SW480 (cell line): ENCODE measurements around the gene CCL17.
A peak's percentile ranks its signal among the peaks of the same experiment; 100 is the strongest.

Source experiments
- DNase-seq: peaks from one replicate; pipeline ENCODE4 v3.0.0-alpha.2; 2016; ENCODE audit warnings: low spot score

Gene CCL17

GRCh38 chr16:57377080-57377841 is 27.3 kb upstream of the CCL17 start:
- DNase-seq: peak; percentile 69

- DNase-seq: no peak
Observed at GRCh38 chr16:57379579-57379978, 25.0 kb upstream of the CCL17 start.

GRCh38 chr16:57380671-57381462 is 23.7 kb upstream of the CCL17 start:
- DNase-seq: no peak

GRCh38 chr16:57381791-57382534 is 22.6 kb upstream of the CCL17 start:
- DNase-seq: no peak

GRCh38 chr16:57382535-57383275 is 21.9 kb upstream of the CCL17 start:
- DNase-seq: no peak

GRCh38 chr16:57383276-57384247 is 21.0 kb upstream of the CCL17 start:
- DNase-seq: peak; percentile 16

- DNase-seq: no peak
Observed at GRCh38 chr16:57384248-57385070, 20.1 kb upstream of the CCL17 start.

GRCh38 chr16:57385083-57385482 is 19.5 kb upstream of the CCL17 start:
- no peak for DNase-seq

GRCh38 chr16:57386381-57386951 is 18.1 kb upstream of the CCL17 start:
- DNase-seq: no peak

GRCh38 chr16:57387598-57388354 is 16.8 kb upstream of the CCL17 start:
- no peak for DNase-seq

- DNase-seq: peak; percentile 52
Observed at GRCh38 chr16:57388359-57389086, 16.0 kb upstream of the CCL17 start.

- no peak for DNase-seq
Observed at GRCh38 chr16:57389087-57389468, 15.5 kb upstream of the CCL17 start.

- DNase-seq: no peak
Observed at GRCh38 chr16:57390636-57391295, 13.8 kb upstream of the CCL17 start.

- no peak for DNase-seq
Observed at GRCh38 chr16:57391300-57391699, 13.3 kb upstream of the CCL17 start.

GRCh38 chr16:57391708-57392107 is 12.9 kb upstream of the CCL17 start:
- DNase-seq: no peak

- DNase-seq: no peak
Observed at GRCh38 chr16:57392694-57393093, 11.9 kb upstream of the CCL17 start.

- no peak for DNase-seq
Observed at GRCh38 chr16:57394444-57394843, 10.1 kb upstream of the CCL17 start.

GRCh38 chr16:57395026-57395425 is 9.5 kb upstream of the CCL17 start:
- DNase-seq: no peak
